Glomerular visceral epithelial cell (primary cell): ENCODE measurements around the gene TRERF1.

Source experiments
- DNase-seq: peaks from one replicate; pipeline ENCODE4 v3.0.0-alpha.2; 2016; ENCODE audit errors: extremely low spot score

Gene TRERF1

GRCh38 chr6:42275376-42276033 lies 176.2 kb downstream of the TRERF1 start:
- no peak for DNase-seq

GRCh38 chr6:42274898-42275297 lies 176.8 kb downstream of the TRERF1 start:
- no peak for DNase-seq

GRCh38 chr6:42271834-42272805 lies 179.6 kb downstream of the TRERF1 start:
- no peak for DNase-seq

- no peak for DNase-seq
Measured at GRCh38 chr6:42269974-42270510, 181.7 kb downstream of the TRERF1 start.

- no peak for DNase-seq
Measured at GRCh38 chr6:42269553-42269952, 182.2 kb downstream of the TRERF1 start.

GRCh38 chr6:42268835-42269204 lies 182.9 kb downstream of the TRERF1 start:
- DNase-seq = no peak

GRCh38 chr6:42268016-42268834 lies 183.5 kb downstream of the TRERF1 start:
- DNase-seq = no peak

- DNase-seq = no peak
Measured at GRCh38 chr6:42266538-42266937, 185.2 kb downstream of the TRERF1 start.

GRCh38 chr6:42264852-42265390 lies 186.8 kb downstream of the TRERF1 start:
- DNase-seq = no peak

- no peak for DNase-seq
Measured at GRCh38 chr6:42264162-42264851, 187.4 kb downstream of the TRERF1 start.

- no peak for DNase-seq
Measured at GRCh38 chr6:42263165-42263728, 188.5 kb downstream of the TRERF1 start.

GRCh38 chr6:42260972-42261371 lies 190.8 kb downstream of the TRERF1 start:
- no peak for DNase-seq

GRCh38 chr6:42260396-42260888 lies 191.3 kb downstream of the TRERF1 start:
- DNase-seq = no peak

GRCh38 chr6:42259841-42260395 lies 191.8 kb downstream of the TRERF1 start:
- DNase-seq = no peak

- no peak for DNase-seq
Measured at GRCh38 chr6:42259286-42259685, 192.4 kb downstream of the TRERF1 start.

- DNase-seq = no peak
Measured at GRCh38 chr6:42257614-42258013, 194.1 kb downstream of the TRERF1 start.

GRCh38 chr6:42257063-42257462 lies 194.7 kb downstream of the TRERF1 start:
- no peak for DNase-seq

GRCh38 chr6:42255050-42255449 lies 196.7 kb downstream of the TRERF1 start:
- no peak for DNase-seq

GRCh38 chr6:42254505-42254904 lies 197.2 kb downstream of the TRERF1 start:
- no peak for DNase-seq
